ENCODE measurements around the gene BPIFB4.

Gene BPIFB4

DNA sequence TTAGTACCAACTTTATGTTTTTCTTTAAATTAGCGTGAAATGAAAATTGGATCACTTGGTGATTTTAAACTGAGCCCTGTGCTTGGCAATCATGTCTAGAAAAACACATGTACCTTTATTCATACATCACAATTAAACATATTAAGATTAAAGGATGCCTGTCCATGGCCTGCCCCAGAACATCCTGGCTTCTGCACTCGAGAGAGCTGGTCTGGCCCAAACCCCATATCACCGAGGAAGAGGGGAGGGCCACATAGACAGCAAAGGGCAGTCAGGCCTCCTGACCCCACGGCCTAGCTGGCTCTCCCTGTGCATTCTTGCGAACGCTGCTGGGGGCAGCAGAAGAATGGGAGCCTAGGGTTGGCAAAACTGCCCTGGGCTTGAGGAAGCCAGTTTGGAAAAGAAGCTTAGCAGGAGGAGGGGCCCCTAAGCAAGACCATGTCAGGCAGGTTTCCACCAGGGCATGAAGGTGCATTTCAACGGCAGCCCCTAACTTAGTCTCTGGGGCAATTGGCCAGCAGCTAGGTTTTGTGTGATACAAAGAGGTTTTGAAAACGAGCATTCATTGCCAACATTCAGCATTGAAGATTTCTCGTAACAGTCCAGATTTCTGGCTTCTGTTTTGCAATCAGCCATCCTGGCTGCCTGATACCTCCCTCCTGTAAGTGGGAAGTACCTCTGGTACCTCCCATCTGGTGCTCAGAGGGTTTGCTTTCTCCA lies 17.2 kb upstream of the BPIFB4 start:
- no peak for DNase-seq (ENCODE audit: low spot score)

DNA sequence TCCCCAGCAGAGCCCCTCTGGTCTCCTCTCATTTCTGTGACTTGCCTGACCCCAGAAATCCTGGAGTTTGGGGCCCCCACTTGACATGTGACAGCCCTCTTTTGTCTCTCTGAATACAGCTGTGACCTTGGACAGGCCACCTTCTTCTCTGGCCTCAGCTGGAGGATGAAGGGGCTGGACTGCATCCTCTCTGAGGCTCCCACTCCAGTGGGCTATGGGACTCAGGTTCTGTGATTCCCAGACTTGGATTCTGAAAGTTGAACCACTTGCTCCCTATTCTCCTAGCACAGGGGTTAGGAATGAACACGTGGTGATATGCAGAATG lies 16.7 kb upstream of the BPIFB4 start:
- no peak for DNase-seq (ENCODE audit: low spot score)

DNA sequence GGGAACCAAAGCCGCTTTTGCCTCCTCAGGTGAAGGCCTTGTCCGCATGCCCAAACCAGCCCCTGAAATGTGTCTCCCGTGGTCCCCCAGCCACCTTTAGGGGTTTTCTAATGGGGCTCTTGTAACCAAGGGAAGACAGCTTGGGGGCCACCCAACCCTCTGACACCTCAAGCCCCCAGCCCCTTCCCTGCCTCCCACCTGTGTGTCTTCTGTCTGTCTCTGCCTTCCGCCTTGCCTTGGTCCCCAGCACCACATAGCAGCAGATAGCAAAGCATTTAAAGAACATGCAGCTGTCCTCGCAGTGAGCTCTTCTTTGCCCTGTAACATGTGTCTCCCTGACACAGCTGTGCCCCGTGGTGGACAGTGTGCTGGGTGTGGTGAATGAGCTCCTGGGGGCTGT lies 16.2 kb upstream of the BPIFB4 start:
- no peak for DNase-seq (ENCODE audit: low spot score)

DNA sequence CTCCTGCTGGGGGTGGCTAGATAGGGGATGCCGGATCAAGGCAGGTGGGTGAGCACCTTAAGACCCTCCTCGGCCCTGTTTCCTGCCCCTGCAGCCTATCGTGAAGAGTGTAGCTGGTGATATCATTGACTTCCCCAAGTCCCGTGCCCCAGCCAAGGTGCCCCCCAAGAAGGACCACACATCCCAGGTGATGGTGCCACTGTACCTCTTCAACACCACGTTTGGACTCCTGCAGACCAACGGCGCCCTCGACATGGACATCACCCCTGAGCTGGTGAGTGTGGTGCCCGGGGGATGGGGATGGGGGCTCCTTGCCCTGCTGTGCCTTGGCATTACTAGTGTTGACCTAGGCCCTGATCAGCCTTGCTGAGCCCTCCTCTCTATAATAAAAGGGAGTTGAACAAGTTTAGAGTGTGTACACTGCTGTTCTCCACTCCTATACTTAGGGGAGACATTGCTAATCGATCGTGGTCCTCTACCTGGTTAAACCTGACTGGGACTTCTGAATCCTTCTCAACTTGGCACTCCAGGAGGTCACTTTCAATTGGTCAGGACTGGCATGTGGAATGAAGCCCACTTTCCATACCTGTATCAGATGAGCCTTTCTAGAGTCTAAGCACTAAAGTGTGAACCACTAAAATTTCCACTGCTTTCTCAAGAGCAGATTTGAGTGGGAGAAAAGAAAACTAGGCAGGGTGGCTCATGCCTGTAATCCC lies 14.7 kb upstream of the BPIFB4 start:
- no peak for DNase-seq (ENCODE audit: low spot score)

DNA sequence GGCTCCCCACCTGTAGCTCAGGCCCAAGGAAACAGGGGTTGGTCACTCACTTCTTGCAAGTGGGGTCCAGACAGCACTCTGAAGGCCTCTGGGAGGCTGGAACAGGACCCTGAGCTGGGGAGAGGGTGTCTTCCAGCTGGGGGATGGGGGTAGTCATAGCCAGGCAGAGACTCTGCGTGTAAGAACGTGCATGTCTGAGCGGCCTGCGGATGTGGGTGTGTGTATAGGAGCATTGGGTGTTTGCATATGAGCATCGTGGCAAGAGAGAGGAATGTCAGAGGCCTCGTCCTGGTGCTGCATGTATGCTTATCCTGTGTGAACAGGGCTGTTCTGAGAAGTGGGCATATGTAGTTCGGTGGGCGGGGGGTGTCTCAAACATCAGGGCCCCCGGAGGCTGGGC lies 13.7 kb upstream of the BPIFB4 start:
- DNase-seq (ENCODE audit: low spot score) = no peak

DNA sequence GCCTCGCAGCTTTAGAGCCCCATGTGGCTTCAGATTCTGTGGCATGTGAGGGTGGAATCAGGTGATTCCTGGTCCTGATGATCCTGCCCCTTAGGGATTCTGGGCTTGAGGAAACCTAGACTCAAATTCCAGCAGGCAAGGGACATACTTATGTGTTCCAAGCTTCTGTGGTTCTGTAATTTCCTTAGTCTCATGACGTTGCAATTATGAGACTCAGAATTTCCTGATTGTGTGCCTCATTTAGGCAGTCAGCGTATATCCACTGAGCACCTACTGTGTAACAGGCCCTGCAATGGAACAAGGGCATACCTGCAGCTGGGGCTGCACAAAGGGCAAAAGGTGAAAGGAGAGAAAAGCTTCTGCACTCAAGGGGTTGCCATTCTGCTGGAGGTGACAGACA lies 11.6 kb upstream of the BPIFB4 start:
- no peak for DNase-seq (ENCODE audit: low spot score)

DNA sequence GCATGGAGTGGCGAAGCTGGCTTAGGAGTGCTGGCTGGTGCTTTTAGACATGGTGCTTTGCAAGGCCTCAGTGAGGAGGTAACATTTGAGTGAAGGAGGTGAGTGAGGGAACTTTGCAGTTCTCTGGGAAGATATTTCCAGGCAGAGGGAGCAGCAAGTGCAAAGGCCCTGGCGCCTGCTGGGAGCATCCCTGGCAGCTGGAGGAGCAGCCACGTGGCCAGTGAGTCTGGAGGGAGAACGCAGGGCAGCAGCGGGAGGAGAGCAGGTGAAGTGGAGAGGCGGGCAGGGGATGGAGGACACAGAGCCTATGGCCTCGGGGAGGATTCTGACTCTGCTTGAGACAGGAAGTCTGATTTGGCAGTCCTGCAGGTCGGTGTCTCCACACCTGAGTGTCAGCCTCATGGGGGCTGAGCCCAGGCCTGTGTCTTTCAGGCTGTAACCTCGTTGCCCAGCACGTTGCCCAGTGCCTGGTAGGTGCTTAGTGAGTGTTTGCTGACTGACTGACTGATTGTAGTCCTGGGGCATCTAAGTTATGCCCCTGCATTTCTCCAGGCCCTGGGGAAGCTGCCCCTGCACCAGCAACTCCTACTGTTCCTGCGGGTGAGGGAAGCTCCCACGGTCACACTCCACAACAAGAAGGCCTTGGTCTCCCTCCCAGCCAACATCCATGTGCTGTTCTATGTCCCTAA lies 11.0 kb upstream of the BPIFB4 start:
- no peak for DNase-seq (ENCODE audit: low spot score)

DNA sequence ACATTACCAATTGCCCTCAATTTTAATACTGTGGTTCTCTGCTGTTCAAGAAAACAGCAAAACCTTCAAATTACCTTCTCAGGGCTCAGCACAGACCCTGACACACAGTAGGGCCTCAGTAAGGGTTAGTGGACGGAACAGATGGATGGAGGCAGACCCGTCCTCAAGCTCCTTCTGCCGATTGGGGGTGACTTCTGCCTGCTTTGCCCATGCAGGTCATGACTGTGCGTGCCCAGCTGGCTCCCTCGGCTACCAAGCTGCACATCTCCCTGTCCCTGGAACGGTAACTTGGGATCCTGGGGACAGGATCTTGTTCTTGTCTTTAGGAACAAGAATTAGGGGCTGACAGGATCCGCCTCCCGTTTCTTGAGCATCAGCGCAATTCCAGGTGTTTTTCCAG lies 9.8 kb upstream of the BPIFB4 start:
- no peak for DNase-seq (ENCODE audit: low spot score)

DNA sequence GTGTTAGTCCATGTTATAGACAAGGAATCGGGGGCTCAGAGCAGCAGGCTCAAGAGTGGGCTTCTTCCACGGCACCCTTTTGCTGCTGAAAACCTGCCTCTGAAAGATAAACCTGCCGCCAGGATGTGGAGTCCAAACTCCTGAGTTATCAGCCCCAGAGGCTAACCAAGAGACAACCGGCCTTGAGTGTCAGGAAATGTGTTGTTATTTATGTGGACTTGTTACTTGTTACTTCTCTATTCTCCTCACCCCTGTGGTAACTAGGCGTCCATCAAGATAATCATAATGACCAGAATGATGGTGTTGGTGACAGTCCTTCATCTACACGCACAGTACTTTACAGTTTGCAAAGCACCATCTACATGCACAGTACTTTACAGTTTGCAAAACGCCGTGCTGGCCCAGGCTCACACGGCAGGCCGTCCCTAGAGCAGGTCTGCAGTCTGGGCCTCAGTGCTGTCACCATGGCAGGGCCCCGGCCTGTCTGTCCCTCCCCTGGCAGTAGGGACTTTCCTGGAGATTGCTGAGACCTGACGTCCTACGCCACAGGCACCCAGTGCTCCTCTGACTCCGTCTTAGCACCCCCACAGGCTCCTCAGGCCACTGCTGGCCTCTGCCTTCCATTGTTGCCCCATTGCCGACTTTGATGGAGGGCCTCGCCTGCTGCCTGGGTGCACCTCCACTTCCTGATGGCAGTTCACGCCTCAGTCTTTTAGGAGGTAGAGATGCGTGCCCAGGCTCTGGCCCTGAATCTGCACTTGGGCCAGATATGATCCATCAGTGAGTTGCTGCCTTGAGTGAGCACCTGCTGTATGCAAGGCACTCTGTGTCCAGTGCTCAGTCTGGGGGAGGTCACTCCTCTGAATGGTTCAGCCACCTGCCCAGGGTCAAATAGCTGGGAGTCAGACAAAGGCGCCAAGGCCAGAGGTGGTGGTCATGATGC lies 9.1 kb upstream of the BPIFB4 start:
- no peak for DNase-seq (ENCODE audit: low spot score)

DNA sequence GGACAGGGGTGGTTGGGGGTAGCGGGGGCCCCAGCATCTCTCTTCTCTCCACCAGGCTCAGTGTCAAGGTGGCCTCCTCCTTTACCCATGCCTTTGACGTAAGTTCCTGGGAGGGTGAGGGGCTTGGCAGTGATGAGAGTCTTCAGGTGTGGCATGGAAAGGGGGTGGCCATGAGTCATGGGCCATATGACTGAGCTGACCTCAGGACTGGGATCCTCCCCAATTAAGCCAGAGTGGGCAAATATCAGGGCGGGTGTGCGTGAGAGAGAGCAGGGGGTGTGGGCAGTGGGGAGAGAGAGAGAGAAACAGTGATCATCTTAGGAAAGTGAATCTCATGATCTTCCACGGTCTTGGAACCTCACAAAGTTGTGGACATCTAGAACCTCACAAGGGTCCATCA lies 8.2 kb upstream of the BPIFB4 start:
- DNase-seq (ENCODE audit: low spot score) = no peak

DNA sequence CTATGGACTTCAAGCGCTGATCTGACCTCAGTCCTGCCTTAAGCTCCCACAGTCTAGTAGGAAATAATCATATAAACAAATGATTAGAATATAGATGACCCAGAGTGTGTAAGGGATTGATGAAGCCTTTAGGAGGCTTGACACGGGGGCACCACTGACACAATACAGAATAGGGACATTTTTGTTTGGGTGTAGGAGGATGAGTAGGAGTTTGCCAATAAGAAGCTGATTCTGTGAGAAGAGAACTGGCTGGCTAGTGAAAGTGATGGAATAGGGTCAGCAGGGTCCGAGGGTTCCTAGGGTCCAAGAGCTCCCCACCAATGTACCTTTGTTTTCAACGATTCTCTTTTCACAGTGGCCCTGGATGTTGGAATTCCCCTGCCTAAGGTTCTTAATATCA lies 7.1 kb upstream of the BPIFB4 start:
- no peak for DNase-seq (ENCODE audit: low spot score)

DNA sequence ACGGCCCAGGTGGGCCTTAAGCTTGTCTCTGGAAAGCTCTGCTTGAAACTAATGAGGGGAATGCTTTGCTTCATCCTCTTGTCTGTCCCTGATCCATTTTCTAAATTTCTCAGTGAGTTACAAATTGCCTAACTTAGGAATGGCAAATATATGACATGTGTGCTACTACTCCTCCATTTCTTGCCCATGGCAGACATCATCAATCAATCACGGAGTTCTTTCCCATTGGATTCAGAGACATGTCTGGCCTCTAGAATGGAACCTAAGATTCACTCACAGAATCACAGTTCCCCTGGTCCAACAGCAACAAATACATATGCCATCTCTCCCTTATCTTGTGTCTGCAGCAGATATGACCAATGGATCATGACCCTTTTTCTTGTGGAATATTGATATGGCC lies 6.6 kb upstream of the BPIFB4 start:
- DNase-seq (ENCODE audit: low spot score) = no peak

DNA sequence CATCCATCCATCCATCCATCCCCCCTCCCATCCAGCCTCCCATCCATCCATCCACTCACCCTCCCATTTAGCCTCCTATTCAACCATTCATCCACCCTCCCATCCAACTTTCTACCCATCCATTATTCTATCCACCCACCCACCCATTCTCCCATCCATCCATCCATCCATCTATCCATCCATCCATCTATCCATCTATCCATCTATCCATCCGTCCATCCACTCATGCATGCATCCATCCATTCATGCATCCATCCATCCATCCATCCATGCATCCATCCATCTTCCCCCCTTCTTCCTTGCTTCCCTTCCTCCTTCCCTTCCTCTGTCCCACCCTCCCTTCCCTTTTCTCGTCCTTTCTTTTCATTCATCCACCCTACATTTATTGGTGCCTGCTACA lies 4.8 kb upstream of the BPIFB4 start:
- DNase-seq (ENCODE audit: low spot score) = no peak

DNA sequence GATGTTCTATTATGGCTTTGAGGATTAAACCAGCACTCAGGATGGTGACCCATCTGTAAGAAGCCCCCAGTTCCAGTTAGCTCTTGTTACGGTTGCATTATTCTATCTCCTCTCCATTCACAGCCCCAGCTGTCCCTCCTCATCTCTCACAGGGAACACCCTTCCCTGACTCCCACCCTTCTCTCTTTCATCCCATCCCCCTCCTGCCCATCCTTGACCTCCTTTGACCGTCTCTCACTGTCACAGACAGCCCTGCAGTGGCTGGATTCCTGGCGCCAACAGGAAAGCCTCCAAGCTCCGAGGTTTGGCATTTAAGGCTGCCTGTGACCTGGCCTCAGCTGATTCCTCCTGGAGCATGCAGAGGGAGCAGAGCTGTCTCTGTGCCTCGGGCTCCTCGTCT lies 4.2 kb upstream of the BPIFB4 start:
- no peak for DNase-seq (ENCODE audit: low spot score)

DNA sequence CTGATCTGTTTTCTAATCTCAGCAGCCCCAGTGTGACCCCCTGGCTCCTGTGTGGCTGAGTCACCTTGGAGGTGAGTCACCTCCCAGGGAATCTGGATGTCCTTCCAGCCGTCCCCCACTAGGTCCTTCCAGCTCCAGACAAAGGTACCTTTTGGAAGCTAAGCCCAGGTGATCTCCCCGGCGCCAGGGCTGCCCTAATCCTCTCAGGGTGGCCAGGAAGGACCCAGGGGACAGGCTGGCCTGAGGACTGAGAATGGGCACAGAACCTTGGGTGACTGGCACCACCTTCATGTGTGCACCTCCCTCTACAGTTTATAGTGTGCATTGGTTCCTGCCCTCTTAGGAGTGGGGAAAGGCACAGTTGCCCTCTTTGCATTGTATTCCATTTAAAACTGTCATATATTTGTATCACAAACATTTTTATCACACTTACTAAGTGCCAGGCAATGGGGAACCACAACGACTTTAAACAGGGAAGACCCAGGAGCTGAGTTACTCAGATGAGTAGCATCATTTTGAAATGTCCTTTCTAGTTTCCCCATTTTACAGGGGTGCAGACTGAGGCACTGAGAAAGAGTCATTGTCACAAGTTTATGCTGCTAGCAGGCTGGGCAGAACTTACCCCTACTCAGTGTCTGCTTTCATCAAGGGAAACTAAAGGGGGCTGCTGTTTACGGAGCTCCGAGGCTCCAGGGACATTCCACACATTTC lies 2.6 kb upstream of the BPIFB4 start:
- DNase-seq (ENCODE audit: low spot score) = no peak

DNA sequence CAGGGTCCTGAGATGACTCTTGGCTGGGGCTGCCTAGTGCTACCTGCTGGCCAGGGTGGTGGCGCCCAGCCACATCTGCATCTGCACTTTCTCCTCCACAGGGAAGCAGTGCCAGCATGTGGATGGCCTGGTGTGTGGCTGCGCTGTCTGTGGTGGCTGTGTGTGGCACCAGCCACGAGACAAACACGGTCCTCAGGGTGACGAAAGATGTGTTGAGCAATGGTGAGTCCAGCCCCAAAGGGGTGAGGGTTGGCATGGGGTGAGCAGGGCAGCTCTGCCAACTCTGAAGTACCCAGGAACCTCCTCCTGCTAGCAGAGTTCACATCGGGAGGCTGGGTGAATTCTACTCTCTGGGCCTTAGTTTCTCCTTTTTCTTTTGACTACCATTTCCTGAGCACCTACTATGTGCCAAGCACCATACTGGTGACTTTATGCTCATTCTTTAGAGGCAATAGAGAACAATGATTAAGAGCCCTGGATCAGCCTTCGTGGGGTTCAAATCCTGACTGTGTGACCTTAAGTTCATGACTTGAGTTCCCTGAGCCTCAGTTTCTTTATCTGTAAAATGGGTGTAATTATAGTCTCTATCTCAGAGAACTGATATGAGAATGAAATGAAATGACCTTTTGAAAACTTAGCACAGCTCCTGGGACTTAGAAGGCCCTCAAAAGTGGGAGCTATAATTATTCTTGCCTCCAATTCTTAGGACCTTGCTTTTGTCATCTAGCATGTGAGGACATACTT lies 2.1 kb downstream of the BPIFB4 start:
- DNase-seq (ENCODE audit: low spot score) = no peak

DNA sequence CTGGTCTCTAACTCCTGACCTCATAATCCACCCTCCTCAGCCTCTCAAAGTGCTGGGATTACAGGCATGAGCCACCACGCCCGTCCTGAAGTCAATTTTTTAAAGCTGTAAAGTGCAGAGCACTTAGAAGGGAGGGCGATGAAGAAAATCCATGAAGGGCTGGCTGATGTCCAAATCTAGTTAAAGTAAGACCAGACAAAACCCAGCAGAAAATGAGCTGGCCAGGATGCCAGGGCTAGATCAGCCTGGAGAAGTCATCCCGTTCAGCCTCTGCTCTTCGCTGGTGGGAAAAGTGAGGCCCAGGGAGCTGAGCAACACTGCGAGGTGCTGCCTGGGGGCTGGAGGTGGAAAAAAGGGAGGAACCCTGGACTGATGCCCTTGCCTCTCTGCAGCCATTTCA lies 3.1 kb downstream of the BPIFB4 start:
- DNase-seq (ENCODE audit: low spot score) = no peak

DNA sequence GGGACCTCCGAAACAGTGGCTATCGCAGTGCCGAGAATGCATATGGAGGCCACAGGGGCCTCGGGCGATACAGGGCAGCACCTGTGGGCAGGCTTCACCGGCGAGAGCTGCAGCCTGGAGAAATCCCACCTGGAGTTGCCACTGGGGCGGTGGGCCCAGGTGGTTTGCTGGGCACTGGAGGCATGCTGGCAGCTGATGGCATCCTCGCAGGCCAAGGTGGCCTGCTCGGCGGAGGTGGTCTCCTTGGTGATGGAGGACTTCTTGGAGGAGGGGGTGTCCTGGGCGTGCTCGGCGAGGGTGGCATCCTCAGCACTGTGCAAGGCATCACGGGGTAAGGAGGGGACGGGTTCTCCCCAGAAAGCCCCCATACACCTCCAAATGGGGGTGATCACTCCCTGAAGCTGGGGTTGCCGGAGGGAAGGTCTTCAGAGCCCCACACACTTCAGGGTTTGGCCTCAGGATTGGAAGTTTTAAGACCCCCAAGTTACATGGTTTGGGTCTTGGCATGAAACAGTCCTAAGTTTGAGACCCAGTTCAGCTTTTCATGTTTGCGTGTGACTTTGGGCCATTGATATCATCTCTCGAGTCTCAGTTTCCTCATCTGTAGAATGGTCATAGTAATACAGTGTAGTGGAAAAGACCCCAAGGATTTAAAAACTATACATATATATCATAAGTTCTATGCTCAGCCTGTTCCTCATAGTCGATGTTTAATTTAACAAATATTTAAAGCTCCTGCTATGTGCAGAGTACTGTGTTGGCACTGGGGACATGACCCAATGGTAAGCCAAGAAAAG lies 4.3 kb downstream of the BPIFB4 start:
- DNase-seq (ENCODE audit: low spot score) = no peak

DNA sequence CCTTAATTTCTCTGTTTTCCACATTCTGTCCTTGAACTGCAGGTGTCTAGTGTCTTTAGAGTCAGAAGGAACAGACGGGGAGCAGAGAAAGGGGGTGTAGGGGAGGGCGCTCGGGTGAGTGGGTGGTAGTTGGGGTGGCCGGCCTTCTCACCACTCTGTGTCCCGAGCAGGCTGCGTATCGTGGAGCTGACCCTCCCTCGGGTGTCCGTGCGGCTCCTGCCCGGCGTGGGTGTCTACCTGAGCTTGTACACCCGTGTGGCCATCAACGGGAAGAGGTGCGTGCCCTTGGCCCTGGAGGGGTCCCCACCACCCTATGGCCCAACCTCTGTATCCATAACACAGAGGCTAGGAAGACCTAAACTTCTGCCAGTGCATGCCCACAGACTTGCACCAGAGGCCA lies 5.3 kb downstream of the BPIFB4 start:
- no peak for DNase-seq (ENCODE audit: low spot score)

DNA sequence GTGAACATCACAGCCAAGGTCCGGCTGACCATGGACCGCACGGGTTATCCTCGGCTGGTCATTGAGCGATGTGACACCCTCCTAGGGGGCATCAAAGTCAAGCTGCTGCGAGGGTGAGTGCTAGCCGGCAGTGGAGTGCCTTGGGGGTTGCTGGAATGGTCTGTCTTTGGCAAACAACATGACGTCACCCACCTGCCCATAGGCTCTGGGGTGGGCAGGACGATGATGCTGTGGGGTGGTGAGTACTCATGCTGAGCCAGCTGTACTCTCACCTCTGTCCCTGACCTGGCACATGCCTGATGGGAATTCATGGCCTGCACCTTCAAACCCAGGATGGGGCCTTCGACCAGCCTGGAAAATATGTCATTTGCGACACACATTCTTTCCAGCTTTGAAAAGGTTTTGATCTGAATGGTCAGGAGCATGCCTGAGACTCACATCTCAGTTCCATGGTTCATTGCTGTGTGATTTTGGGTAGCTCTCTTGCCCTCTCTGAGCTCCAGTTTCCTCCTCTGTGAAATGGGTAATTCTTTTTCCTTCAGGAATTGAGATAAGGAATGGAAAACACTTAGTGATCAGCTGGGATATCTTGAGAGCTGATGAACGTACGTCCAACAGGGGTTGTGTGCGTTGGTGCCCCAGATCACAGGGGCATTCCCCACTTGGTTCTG lies 6.7 kb downstream of the BPIFB4 start:
- no peak for DNase-seq (ENCODE audit: low spot score)

Data from AG08396 (cell line).